ENCODE data around the gene FOXO1. TPM values are rescaled to one million over a fixed set of nuclear protein-coding genes. Genes with fewer than 3 reads are reported as not detected.
A peak's percentile ranks its signal among the peaks of the same experiment; 100 is the strongest.

FOXO1 gene
- total RNA-seq, 3 donors from 2014 or later: 54.1 to 163 (median 67.2) TPM

DNA sequence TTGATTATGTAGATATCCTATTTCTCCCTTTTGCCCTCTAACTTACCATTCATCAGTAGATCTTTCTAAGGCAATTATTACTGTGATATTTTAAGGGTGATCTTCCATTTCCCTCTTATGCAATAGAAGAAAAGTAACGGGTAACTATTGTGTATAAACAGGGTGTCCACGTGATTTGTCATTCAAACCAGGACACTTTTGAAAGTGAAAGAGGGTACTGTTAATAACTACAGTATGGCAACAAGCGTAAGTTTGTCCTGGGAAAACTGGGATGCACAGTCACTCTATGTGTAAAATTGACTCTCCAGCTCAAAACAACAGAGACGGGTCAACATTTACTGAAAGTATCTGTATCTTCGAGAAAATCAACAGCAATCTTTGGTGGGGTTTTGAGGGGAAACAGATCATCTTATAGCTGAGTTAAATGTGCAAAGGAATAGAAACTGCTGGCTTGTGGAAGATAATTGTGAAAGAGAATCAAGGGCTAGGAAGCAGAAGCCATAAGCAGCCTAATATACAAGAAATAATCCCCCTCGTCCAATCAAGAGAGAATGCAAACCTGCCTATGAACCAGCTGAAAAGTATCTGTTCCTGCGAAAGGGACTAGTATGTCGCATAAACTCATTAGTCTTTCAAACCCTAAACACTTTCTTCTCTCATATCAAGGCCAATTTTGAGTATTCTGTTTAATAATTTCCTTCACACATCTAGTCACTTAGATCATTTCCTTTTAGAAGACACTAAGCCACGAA, 126.7 kb downstream of the FOXO1 start:
- H3K4me3 ChIP-seq: no peak overlapping the region
- no peak for DNase-seq (ENCODE audit: low spot score in 2 of 2)
- intact Hi-C loops (cut with DNase I; ENCODE audit: low total_unique reads): no loop called here
- H3K36me3 ChIP-seq: no peaks in the 10 kb centered on the region
- TF ChIP-seq POLR2AphosphoS5 (IDR thresholded peaks at IDR 0.05) (no peak), POLR2A (IDR thresholded peaks at IDR 0.05) (no peak)
- TF ChIP-seq, protein P1, sequence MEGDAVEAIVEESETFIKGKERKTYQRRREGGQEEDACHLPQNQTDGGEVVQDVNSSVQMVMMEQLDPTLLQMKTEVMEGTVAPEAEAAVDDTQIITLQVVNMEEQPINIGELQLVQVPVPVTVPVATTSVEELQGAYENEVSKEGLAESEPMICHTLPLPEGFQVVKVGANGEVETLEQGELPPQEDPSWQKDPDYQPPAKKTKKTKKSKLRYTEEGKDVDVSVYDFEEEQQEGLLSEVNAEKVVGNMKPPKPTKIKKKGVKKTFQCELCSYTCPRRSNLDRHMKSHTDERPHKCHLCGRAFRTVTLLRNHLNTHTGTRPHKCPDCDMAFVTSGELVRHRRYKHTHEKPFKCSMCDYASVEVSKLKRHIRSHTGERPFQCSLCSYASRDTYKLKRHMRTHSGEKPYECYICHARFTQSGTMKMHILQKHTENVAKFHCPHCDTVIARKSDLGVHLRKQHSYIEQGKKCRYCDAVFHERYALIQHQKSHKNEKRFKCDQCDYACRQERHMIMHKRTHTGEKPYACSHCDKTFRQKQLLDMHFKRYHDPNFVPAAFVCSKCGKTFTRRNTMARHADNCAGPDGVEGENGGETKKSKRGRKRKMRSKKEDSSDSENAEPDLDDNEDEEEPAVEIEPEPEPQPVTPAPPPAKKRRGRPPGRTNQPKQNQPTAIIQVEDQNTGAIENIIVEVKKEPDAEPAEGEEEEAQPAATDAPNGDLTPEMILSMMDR (IDR thresholded peaks at IDR 0.05): no peak
- H3K4me1 ChIP-seq: peaks cover 0 to 6% of the 10 kb centered on the region in 2 donors
- H3K27me3 ChIP-seq: no peaks in the 10 kb centered on the region
- H3K27ac ChIP-seq: peak overlapping the region in 1 of 2 donors; percentile 45
- H3K9me3 ChIP-seq: no peaks in the 10 kb centered on the region

- TF ChIP-seq POLR2A (IDR thresholded peaks at IDR 0.05) (no peak), POLR2AphosphoS5 (IDR thresholded peaks at IDR 0.05) (no peak)
- TF ChIP-seq, protein P1 (IDR thresholded peaks at IDR 0.05): no peak
- Histone ChIP-seq H3K4me1 (peaks cover 0 to 6% of the 10 kb centered on the region in 2 donors), H3K4me3 (no peak overlapping the region), H3K36me3 (no peaks in the 10 kb centered on the region), H3K27me3 (no peaks in the 10 kb centered on the region), H3K9me3 (no peaks in the 10 kb centered on the region), H3K27ac (peak overlapping the region; percentile 78 to 79)
- DNase-seq (ENCODE audit: low spot score in 2 of 2): peak in 1 of 2 donors; percentile 62
- intact Hi-C loops (cut with DNase I; ENCODE audit: low total_unique reads): no loop called here
Observed at GRCh38 chr13:40537146-40537895, 129.1 kb downstream of the FOXO1 start.

GRCh38 chr13:40536443-40537113, 129.9 kb downstream of the FOXO1 start:
- TF ChIP-seq POLR2AphosphoS5 (IDR thresholded peaks at IDR 0.05) (peak in 2 of 3 donors; percentile 38 to 58), POLR2A (IDR thresholded peaks at IDR 0.05) (no peak)
- no peak overlapping the region for H3K4me3 ChIP-seq
- no peaks in the 10 kb centered on the region for H3K27me3 ChIP-seq
- no peaks in the 10 kb centered on the region for H3K36me3 ChIP-seq
- peaks cover 0 to 6% of the 10 kb centered on the region in 2 donors for H3K4me1 ChIP-seq
- DNase-seq (ENCODE audit: low spot score in 2 of 2): peak; percentile 63 to 90
- H3K9me3 ChIP-seq: no peaks in the 10 kb centered on the region
- intact Hi-C loops (cut with DNase I; ENCODE audit: low total_unique reads): no loop called here
- peak overlapping the region; percentile 78 to 79 for H3K27ac ChIP-seq

DNA sequence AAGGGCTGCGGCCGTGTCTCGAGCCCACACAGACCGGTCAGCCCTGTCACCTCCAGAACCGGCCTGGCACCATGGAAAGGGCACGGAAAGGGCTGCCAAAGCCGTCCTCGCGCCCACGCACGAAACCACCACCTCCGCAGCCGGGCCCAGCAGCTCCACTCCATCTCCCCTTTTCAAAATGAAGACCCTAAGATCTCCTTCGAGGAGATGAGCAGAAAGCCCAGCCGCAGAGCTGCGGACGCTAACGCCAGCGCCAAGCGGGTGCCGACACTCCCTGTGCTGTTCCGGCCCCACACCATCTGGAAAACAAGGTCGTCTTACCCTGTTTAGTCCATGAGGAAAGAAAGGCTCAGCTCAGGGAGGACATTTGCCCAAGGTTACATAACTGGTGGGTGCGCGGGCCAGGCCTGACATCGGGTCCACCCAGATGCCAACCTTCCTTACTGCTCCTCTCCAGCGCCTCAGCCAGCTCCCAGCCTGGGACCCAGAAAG, 131.1 kb downstream of the FOXO1 start:
- TF ChIP-seq POLR2AphosphoS5 (IDR thresholded peaks at IDR 0.05): no peak
- TF ChIP-seq, protein P1 (IDR thresholded peaks at IDR 0.05): no peak
- TF ChIP-seq POLR2A (IDR thresholded peaks at IDR 0.05): no peak
- no peaks in the 10 kb centered on the region for H3K27me3 ChIP-seq
- H3K4me3 ChIP-seq: no peak overlapping the region
- no peaks in the 10 kb centered on the region for H3K36me3 ChIP-seq
- intact Hi-C loops (cut with DNase I; ENCODE audit: low total_unique reads): no loop called here
- DNase-seq (ENCODE audit: low spot score in 2 of 2): no peak
- no peaks in the 10 kb centered on the region for H3K9me3 ChIP-seq
- peak overlapping the region; percentile 6 to 66 for H3K27ac ChIP-seq
- peaks cover 0 to 3% of the 10 kb centered on the region in 2 donors for H3K4me1 ChIP-seq

DNA sequence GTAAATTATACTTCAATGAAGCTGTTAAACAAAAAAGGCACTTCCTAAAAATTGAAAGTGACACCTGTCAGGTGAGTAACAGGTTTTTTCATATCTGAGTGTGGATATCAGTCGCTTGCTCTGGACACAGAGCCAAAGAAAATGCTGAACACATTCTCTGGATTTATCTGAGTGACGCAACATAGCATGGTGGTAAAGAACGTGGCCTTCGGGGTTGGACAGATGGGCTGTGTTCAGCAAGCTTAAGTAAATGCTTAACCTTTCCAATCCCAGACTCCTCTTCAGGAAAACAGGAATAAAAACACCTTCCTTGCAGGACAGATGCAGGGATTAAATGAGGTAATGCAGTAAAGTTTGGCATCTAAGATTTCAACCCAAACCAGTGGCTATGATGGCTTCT, 132.0 kb downstream of the FOXO1 start:
- Histone ChIP-seq H3K27ac (no peak overlapping the region), H3K4me3 (no peak overlapping the region), H3K4me1 (no peaks in the 10 kb centered on the region), H3K27me3 (no peaks in the 10 kb centered on the region), H3K36me3 (no peaks in the 10 kb centered on the region), H3K9me3 (no peaks in the 10 kb centered on the region)
- no peak for DNase-seq (ENCODE audit: low spot score in 2 of 2)
- TF ChIP-seq POLR2A (IDR thresholded peaks at IDR 0.05) (no peak), POLR2AphosphoS5 (IDR thresholded peaks at IDR 0.05) (no peak)
- TF ChIP-seq, protein P1 (IDR thresholded peaks at IDR 0.05): no peak
- intact Hi-C loops (cut with DNase I; ENCODE audit: low total_unique reads): no loop called here
